ENCODE measurements around the gene ERC2.

ERC2 gene

DNA sequence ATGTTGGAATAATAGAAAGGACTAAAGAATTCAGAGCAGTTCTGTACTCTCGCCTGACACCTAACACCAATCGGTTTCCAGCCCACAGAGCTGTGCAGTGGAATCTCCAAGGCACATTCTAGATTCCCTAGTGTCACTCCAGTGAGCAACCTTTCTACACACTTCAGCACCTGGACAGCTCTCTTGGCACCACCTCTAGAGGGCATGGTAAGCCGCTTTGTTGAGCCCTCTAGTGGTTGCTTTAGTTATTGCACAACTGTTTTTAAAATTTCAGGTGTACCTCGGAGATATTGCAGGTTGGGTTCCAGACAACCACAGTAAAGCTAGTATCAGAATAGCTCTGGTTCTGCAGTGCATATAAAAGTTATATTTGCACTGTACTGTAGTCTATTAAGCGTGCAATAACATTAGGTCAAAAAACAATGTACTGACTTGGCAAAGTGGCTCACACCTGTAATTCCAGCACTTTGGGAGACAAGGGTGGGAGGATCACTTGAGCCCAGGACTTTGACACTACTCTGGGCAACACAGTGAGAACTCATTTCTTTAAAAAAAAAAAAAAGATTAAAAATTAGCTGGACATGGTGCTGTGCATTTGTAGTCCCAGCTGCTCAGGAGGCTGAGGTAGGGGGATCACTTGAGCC, 26.5 kb upstream of the ERC2 start:
- H3K4me2 ChIP-seq (ENCODE audit: low read length): no peak overlapping the region
- H3K4me3 ChIP-seq (ENCODE audit: low read depth, low read length, poor library complexity, severe bottlenecking): no peak overlapping the region
- H3K79me2 ChIP-seq (ENCODE audit: insufficient read depth, low read length): no peaks in the 10 kb centered on the region
- H3K9ac ChIP-seq (ENCODE audit: low read length): no peak overlapping the region
- no peaks in the 10 kb centered on the region for H4K20me1 ChIP-seq (ENCODE audit: insufficient read depth, low read length)
- no peaks in the 10 kb centered on the region for H3K9me2 ChIP-seq (ENCODE audit: low read depth, low read length)
- no peaks in the 10 kb centered on the region for H3F3A ChIP-seq (ENCODE audit: insufficient read depth, low read length)
- no peak overlapping the region for H3K27ac ChIP-seq (ENCODE audit: low read depth, low read length, poor library complexity, severe bottlenecking)
- no peaks in the 10 kb centered on the region for H3K9me3 ChIP-seq (ENCODE audit: low read length)
- H3K36me3 ChIP-seq (ENCODE audit: insufficient read depth, low read length): no peaks in the 10 kb centered on the region
- TF ChIP-seq, protein P1, sequence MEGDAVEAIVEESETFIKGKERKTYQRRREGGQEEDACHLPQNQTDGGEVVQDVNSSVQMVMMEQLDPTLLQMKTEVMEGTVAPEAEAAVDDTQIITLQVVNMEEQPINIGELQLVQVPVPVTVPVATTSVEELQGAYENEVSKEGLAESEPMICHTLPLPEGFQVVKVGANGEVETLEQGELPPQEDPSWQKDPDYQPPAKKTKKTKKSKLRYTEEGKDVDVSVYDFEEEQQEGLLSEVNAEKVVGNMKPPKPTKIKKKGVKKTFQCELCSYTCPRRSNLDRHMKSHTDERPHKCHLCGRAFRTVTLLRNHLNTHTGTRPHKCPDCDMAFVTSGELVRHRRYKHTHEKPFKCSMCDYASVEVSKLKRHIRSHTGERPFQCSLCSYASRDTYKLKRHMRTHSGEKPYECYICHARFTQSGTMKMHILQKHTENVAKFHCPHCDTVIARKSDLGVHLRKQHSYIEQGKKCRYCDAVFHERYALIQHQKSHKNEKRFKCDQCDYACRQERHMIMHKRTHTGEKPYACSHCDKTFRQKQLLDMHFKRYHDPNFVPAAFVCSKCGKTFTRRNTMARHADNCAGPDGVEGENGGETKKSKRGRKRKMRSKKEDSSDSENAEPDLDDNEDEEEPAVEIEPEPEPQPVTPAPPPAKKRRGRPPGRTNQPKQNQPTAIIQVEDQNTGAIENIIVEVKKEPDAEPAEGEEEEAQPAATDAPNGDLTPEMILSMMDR (IDR thresholded peaks at IDR 0.05; ENCODE audit: low read length): peak; percentile 92
- no peak for TF ChIP-seq EZH2 (IDR thresholded peaks at IDR 0.05; ENCODE audit: borderline replicate concordance, low read length)
- no peak overlapping the region for H2AFZ ChIP-seq (ENCODE audit: low read length)
- H3K4me1 ChIP-seq (ENCODE audit: insufficient read depth, low read length, severe bottlenecking): no peaks in the 10 kb centered on the region
- no peaks in the 10 kb centered on the region for H3K27me3 ChIP-seq (ENCODE audit: insufficient read depth, low read length)

- Histone ChIP-seq H3K4me3 (ENCODE audit: low read depth, low read length, poor library complexity, severe bottlenecking) (no peak overlapping the region), H4K20me1 (ENCODE audit: insufficient read depth, low read length) (no peaks in the 10 kb centered on the region), H3K36me3 (ENCODE audit: insufficient read depth, low read length) (no peaks in the 10 kb centered on the region), H3K27me3 (ENCODE audit: insufficient read depth, low read length) (no peaks in the 10 kb centered on the region; the same call in 1 of the 2 replicates), H3K4me1 (ENCODE audit: insufficient read depth, low read length, severe bottlenecking) (no peaks in the 10 kb centered on the region), H3K9me3 (ENCODE audit: low read length) (no peaks in the 10 kb centered on the region), H3K4me2 (ENCODE audit: low read length) (no peak overlapping the region), H3K9me2 (ENCODE audit: low read depth, low read length) (no peaks in the 10 kb centered on the region), H2AFZ (ENCODE audit: low read length) (no peak overlapping the region), H3K79me2 (ENCODE audit: insufficient read depth, low read length) (no peaks in the 10 kb centered on the region), H3F3A (ENCODE audit: insufficient read depth, low read length) (no peaks in the 10 kb centered on the region), H3K9ac (ENCODE audit: low read length) (no peak overlapping the region), H3K27ac (ENCODE audit: low read depth, low read length, poor library complexity, severe bottlenecking) (no peak overlapping the region)
- no peak for TF ChIP-seq EZH2 (IDR thresholded peaks at IDR 0.05; ENCODE audit: borderline replicate concordance, low read length)
- TF ChIP-seq, protein P1 (IDR thresholded peaks at IDR 0.05; ENCODE audit: low read length): no peak
Observed at GRCh38 chr3:56491566-56491965, 23.3 kb upstream of the ERC2 start.

DNA sequence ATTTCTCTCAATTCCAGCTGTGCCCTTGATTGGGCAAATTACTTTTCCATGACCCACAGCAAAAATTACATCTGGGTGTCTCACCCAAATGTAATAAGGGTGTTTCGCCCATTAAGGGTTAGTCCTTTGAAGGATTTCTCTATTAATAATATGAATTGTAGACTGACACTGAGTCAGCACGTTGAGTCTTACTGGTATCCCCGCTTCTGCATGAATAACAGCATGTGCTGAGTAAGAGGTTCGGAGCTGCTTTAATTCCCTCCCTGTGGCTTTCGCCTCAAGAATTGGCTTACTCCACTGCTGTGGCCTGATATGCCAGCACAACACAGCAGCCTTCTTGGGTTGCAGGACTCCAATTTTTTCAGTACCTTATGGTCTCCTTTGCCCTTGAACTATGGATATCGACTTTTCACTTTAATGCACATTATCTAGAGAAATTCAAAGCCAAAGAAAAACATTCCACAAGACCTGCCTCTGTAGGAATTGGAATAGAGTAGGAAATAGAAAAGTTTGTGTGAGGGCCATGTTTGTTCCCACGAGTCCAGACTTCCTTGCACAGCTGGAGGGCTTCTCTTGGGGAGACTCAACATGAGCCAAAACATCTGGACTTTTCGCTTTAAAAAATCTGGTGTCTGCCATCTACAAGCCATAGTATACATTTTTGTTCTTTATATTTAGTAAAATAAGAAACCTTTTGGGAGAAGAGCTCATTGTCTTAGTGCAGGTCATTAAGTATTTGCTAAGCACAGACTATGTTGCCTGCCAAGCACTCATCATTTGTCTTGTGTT, 20.7 kb upstream of the ERC2 start:
- no peaks in the 10 kb centered on the region for H3K79me2 ChIP-seq (ENCODE audit: insufficient read depth, low read length)
- H2AFZ ChIP-seq (ENCODE audit: low read length): no peak overlapping the region
- H3K4me2 ChIP-seq (ENCODE audit: low read length): no peak overlapping the region
- no peaks in the 10 kb centered on the region for H3F3A ChIP-seq (ENCODE audit: insufficient read depth, low read length)
- H3K9me2 ChIP-seq (ENCODE audit: low read depth, low read length): no peaks in the 10 kb centered on the region
- H3K36me3 ChIP-seq (ENCODE audit: insufficient read depth, low read length): no peaks in the 10 kb centered on the region
- H3K27ac ChIP-seq (ENCODE audit: low read depth, low read length, poor library complexity, severe bottlenecking): no peak overlapping the region
- H3K9ac ChIP-seq (ENCODE audit: low read length): no peak overlapping the region
- H3K27me3 ChIP-seq (ENCODE audit: insufficient read depth, low read length): no peaks in the 10 kb centered on the region; the same call in 1 of the 2 replicates
- no peak for TF ChIP-seq EZH2 (IDR thresholded peaks at IDR 0.05; ENCODE audit: borderline replicate concordance, low read length)
- TF ChIP-seq, protein P1 (IDR thresholded peaks at IDR 0.05; ENCODE audit: low read length): no peak
- no peaks in the 10 kb centered on the region for H3K4me1 ChIP-seq (ENCODE audit: insufficient read depth, low read length, severe bottlenecking)
- H3K4me3 ChIP-seq (ENCODE audit: low read depth, low read length, poor library complexity, severe bottlenecking): no peak overlapping the region
- no peaks in the 10 kb centered on the region for H4K20me1 ChIP-seq (ENCODE audit: insufficient read depth, low read length)
- H3K9me3 ChIP-seq (ENCODE audit: low read length): no peaks in the 10 kb centered on the region
